SH-SY5Y (cell line): Measurements from ENCODE around the gene LRRFIP1.

ENCODE experiments used
- GATA2 ChIP-seq: IDR thresholded peaks from 2 replicates; pipeline ENCODE4 v1.6.1; 2011; ENCODE audit warnings: mild to moderate bottlenecking, low read depth, low read length
- GATA3 ChIP-seq: IDR thresholded peaks from 2 replicates; pipeline ENCODE4 v1.6.1; 2011; ENCODE audit warnings: low read depth, mild to moderate bottlenecking, low read length, moderate library complexity

DNA sequence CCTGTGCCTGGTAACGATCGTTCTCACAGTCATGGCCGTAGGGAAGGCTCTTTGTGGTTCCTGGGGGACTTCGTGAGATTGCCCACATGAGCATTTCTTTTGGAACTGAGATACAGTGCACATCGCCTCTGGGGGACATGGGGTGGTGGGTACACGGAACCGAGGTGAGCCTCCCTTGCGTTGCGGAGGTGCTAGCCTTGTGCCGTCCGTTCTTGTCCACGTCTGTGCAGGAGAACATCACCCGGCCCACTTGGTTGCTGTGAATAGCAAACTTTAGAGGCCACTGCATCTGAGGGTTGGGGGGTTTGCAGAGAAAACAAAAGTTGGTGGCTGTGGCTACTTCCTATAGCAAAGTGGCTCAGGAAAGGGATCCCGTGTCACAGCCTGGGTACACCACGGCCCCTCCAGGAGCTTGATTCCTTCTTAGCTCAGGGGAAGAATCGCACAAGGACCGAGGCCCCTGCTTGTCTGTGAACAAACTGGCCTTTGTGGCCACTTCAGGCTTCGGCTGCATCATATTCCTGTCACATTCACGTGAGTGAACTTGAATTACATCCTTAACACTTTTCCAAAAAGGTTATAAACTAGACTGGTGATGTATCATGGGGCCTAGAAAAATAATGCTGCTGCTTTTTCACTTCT is 72.6 kb downstream of the LRRFIP1 start:
- no peak for TF ChIP-seq GATA2
- no peak for TF ChIP-seq GATA3
